Mononuclear cell (primary cell): ENCODE results near the gene TMCC2. TPM values are rescaled to one million over a fixed set of nuclear protein-coding genes. Genes with fewer than 3 reads are reported as not detected.

Experiments used
- H3K27me3 ChIP-seq: 2 replicates; pipeline ENCODE4 v1.6.0; 2011; ENCODE audit warnings: low read length, control low read depth; ENCODE audit not compliant: insufficient read depth
- H3K4me1 ChIP-seq: 2 replicates; pipeline ENCODE4 v1.5.1; 2011; ENCODE audit warnings: mild to moderate bottlenecking, low read length, control low read depth; ENCODE audit not compliant: insufficient read depth
- H3K4me3 ChIP-seq: 2 replicates; pipeline ENCODE4 v1.5.1; 2011; ENCODE audit warnings: mild to moderate bottlenecking, low read length, moderate library complexity
- H3K9me3 ChIP-seq: 2 replicates; pipeline ENCODE4 v1.5.1; 2011; ENCODE audit warnings: low read depth, mild to moderate bottlenecking, control low read depth, low read length
- total RNA-seq: library from RNA; depleted of rRNA; stranded (reverse); fragments of >200 nt; gene quantifications from one replicate; pipeline ENCODE4 v1.2.3, GENCODE V29; 2012

TMCC2 gene
- total RNA-seq, 1 donor, result 4.3 TPM

GRCh38 chr1:205199931-205200299 is 27.8 kb upstream of the TMCC2 start:
- Histone ChIP-seq H3K4me1 (peaks cover 18% of the 10 kb centered on the region), H3K9me3 (no peaks in the 10 kb centered on the region), H3K27me3 (no peaks in the 10 kb centered on the region), H3K4me3 (no peak overlapping the region)

DNA sequence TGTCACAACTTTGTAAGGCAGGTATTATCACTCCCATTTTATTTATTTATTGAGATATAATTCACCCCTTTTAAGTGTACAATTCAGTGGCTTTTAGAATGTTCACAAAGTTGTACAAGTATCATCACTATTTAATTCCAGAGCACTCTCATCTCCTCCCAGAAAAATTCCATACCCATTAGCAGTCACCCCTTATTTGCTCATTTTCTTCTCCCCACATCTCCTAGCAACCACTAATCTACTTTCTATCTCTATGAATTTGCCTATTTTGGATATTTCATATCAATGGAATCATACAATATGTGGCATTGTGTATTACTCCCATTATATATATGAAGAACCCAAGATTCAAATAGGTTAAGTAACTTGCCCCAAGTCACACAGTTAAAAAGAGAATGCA is 23.2 kb upstream of the TMCC2 start:
- Histone ChIP-seq H3K9me3 (no peaks in the 10 kb centered on the region), H3K4me1 (peaks cover 15% of the 10 kb centered on the region), H3K27me3 (no peaks in the 10 kb centered on the region), H3K4me3 (no peak overlapping the region)

- Histone ChIP-seq H3K4me3 (no peak overlapping the region), H3K9me3 (no peaks in the 10 kb centered on the region), H3K4me1 (peaks cover 15% of the 10 kb centered on the region), H3K27me3 (no peaks in the 10 kb centered on the region)
These were observed 22.7 kb upstream of the TMCC2 start for GRCh38 chr1:205205055-205205454.

- H3K9me3 ChIP-seq, result no peaks in the 10 kb centered on the region
- H3K27me3 ChIP-seq, result no peaks in the 10 kb centered on the region
- H3K4me3 ChIP-seq, result no peak overlapping the region
- peaks cover 33% of the 10 kb centered on the region for H3K4me1 ChIP-seq
These were observed 18.9 kb upstream of the TMCC2 start for GRCh38 chr1:205208811-205209210.

DNA sequence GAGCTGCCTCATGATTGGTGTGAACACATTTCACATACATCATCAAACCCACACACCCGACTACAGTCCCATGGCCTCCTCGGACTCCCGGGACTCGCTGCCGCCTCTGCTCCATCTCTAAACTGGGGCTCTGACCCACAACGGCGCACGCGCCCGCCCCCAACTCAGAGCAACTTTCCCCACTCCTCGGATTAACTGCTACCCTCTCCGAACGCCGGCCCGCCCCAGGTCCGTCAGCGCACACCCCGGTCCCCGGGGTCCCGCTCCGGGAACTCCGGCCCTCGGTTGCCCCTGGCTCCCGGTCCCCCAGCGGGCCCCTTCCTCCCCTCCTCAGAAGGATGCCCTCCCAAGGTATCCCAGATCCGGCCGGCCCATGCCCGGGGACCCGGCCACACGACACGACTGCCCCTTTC is 17.0 kb upstream of the TMCC2 start:
- no peaks in the 10 kb centered on the region for H3K27me3 ChIP-seq
- H3K4me3 ChIP-seq, result peak overlapping the region; percentile 94
- peaks cover 44% of the 10 kb centered on the region for H3K4me1 ChIP-seq
- no peaks in the 10 kb centered on the region for H3K9me3 ChIP-seq

- Histone ChIP-seq H3K9me3 (no peaks in the 10 kb centered on the region), H3K4me3 (peak within 1 kb of the TSS; percentile 94), H3K27me3 (no peaks in the 10 kb centered on the region), H3K4me1 (peaks cover 44% of the 10 kb centered on the region)
These were observed 16.4 kb upstream of the TMCC2 start, which contains the start of gene DSTYK for GRCh38 chr1:205211169-205211838. Gene DSTYK (minus strand): TSS chr1:205211702. CDS start chr1:205211535, 167 bp downstream.

DNA sequence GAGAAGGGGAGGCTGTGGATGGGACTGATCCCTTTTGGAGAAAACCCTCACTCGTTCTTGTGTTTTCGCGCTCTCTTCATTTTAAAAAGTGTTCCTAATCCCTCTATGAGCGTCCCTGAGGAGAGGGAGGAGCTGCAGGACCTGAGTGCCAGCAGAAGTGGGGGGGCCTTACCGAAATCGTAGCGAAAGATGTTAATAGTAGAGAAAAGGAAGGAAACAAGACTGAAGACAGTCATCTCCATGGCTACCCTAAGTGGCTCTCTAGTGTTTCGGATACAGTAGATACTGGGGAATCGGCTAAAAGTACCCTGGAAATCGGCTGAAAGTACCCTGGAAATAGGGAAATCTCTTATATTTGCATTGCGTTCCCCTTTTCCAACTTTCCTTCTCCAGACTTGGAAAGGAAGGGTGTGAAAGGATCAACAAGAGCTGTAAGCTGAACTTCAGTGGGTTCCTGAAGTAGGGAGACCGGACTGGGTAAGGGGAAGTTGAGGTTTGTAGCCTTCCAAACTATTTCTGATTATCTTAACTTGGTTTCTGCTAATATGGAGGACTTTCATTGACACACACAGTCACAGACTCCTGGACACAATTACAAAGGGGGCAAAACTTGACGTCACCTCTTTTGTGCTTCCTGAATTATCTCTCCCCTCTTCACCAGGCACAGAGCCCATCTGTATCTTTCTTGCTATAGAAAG is 15.8 kb upstream of the TMCC2 start:
- Histone ChIP-seq H3K4me3 (peak overlapping the region; percentile 94), H3K27me3 (no peaks in the 10 kb centered on the region), H3K4me1 (peaks cover 44% of the 10 kb centered on the region), H3K9me3 (no peaks in the 10 kb centered on the region)

- Histone ChIP-seq H3K4me3 (no peak overlapping the region), H3K27me3 (no peaks in the 10 kb centered on the region), H3K9me3 (no peaks in the 10 kb centered on the region), H3K4me1 (peaks cover 39% of the 10 kb centered on the region)
These were observed 13.0 kb upstream of the TMCC2 start for GRCh38 chr1:205214756-205215155.

DNA sequence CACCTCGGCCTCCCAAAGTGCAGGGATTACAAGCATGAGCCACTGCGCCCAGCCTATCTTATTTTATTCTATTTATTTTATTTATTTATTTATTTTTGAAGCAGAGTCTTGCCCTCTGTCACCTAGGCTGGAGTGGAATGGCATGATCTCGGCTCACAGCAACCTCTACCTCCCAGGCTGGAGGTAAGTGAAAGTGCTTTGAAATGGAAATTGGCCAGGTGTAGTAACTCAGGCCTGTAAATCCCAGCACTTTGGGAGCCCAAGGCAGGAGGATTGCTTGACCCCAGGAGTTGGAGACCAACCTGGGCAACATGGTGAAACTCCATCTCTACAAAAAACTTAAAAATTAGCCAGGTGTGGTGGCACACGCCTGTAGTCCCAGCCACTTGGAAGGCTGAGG is 11.2 kb upstream of the TMCC2 start:
- Histone ChIP-seq H3K4me3 (no peak overlapping the region), H3K9me3 (no peaks in the 10 kb centered on the region), H3K27me3 (no peaks in the 10 kb centered on the region)

DNA sequence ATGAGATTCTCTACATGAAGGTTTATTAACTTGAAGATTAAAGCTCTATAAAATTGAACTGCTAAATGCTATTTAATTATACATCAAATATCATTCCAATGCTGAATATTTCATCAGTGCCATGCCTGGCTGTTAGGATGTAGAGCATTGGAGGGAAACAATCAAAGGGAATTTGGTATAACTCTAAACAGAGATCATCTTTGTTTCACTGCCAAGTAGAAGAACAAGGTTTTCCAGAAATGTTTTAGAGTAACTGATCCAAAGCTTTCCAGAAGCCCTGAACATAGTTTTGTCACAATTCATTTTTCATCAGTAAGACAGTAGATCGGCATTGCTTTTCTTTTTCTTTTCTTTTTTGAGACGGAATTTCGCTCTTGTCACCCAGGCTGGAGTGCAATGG is 10.3 kb upstream of the TMCC2 start:
- Histone ChIP-seq H3K4me3 (no peak overlapping the region), H3K4me1 (peaks cover 21% of the 10 kb centered on the region), H3K9me3 (no peaks in the 10 kb centered on the region), H3K27me3 (no peaks in the 10 kb centered on the region)

More for the DNA sequence above, 11.2 kb upstream of the TMCC2 start:
- peaks cover 29% of the 10 kb centered on the region for H3K4me1 ChIP-seq

GRCh38 chr1:205220421-205220820 is 7.3 kb upstream of the TMCC2 start:
- no peak overlapping the region for H3K4me3 ChIP-seq
- no peaks in the 10 kb centered on the region for H3K9me3 ChIP-seq
- H3K4me1 ChIP-seq, result no peaks in the 10 kb centered on the region
- H3K27me3 ChIP-seq, result peaks cover 1% of the 10 kb centered on the region

DNA sequence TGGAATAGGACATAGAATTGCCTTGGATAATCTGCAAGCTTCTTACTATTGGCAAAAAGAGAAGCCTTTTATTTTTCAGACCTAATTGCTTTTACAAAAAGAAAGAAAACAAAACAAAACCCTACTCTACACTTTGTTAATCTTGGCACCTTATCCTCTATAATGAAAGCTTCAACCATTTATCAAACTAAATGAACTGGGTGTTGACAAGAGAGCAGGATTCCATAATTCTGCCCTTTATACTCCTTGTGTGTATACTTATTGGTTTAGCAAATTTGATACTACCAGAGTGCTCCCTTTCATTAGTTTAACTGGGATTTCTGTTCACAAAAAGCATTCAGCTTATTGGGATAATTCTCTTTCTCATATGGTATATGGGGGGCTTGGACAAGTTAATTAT is 3.0 kb upstream of the TMCC2 start:
- H3K4me1 ChIP-seq, result peaks cover 27% of the 10 kb centered on the region
- H3K9me3 ChIP-seq, result no peaks in the 10 kb centered on the region
- peaks cover 31% of the 10 kb centered on the region for H3K27me3 ChIP-seq
- no peak overlapping the region for H3K4me3 ChIP-seq

GRCh38 chr1:205225901-205226765 is 1.6 kb upstream of the TMCC2 start:
- peaks cover 31% of the 10 kb centered on the region for H3K27me3 ChIP-seq
- no peaks in the 10 kb centered on the region for H3K9me3 ChIP-seq
- no peak overlapping the region for H3K4me3 ChIP-seq
- peaks cover 36% of the 10 kb centered on the region for H3K4me1 ChIP-seq

DNA sequence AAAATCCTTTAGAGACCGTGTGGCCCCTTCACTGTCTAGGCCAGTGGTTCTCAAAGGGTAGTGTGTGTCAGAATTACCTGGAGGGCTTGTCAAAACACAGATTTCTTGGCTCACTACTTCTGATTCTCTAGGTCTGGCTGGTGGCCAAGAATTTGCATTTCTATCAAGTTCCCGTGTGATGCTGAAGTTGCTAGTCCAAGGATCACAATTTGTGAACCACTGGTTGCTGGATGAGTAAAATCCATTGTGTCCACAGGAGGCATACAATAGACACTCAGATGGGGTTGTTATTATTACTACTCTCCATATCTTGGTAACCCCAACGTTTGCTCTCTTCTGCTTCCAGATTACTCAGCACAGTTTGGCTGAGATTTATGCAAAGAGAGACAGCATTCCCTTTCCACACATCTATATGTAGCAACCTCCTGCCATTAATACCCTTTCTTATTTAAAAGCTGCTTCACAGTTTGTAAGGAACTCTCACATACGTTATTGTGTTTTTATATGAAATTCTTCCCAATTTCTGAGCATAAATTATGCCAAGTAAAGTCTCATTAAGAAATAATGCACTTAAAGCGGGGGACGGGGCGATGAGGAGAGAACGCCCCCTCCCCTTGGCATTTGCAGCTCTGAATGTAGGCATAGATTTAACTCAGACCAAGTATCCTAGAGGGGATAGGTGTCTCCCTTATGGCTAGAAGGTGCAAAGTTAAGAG is 720 bp upstream of the TMCC2 start:
- Histone ChIP-seq H3K4me3 (peak overlapping the region; percentile 39), H3K9me3 (no peaks in the 10 kb centered on the region), H3K4me1 (peaks cover 36% of the 10 kb centered on the region), H3K27me3 (peaks cover 31% of the 10 kb centered on the region)
